ENCODE measurements around the gene ZSCAN26.

ZSCAN26 gene
- total RNA-seq, result 6.3 to 19.2 reads per million in 2 donors

DNA sequence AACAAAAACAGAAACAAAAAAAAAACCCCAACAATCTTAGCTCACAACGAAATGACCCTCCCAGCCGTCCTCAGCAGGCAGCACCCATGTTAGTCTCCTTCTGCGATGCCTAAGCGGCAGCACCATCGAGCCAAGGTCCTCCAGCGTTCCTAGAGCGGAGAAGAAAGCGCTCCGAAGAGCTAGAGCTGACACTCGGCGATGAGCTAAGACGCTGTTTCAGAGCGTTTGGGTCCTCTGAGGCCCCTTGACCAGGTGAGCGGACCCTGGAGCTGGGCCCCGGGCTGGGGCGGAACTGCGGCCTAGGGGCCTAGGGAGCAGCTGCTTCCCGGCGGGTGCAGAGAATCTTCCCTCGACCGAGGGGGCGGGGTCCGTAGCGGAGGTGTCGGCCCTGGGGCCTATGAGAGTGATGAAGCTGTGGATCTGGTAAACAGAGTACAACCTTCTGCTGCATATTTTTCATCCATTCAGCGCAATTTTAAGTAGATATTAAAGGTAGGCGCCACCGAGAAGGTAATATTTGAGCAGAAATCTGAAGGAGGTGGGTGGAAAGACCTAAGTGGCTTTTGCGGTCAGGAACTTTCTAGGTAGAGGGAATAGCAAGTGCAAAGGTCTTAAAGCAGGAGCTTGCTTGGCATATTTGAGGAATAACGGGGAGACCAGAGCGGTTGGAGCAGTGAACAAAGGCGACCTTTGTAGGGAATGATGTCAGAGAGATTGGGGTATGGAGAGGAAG, at the start of gene ZSCAN26:
Gene ZSCAN26 (plus strand): TSS at position 182 of the 733 bp plus-strand sequence. CDS start 4,777 bp downstream, outside the sequence.
- DNase-seq, result peak; percentile 67

DNA sequence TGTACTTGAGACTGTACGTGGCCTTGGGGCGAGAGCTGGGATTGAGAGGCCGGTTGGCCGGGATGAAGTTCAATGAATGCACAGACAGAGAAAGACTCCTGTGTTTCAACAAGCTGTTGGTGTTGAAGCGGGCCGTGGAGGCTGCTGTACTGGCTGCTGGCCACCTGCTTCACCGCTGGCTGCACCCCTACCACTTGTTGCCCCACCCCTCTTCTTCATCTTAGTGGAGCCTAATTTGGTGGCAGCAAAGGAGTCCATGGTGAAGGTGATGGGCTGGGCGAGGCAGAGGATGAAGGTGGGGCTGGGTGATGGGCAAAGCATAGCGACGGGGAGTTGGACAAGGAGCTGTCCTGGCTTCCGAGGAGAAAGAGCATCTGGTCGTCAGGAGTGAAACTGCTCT, 49.1 kb upstream of the ZSCAN26 start:
- DNase-seq, result no peak

DNA sequence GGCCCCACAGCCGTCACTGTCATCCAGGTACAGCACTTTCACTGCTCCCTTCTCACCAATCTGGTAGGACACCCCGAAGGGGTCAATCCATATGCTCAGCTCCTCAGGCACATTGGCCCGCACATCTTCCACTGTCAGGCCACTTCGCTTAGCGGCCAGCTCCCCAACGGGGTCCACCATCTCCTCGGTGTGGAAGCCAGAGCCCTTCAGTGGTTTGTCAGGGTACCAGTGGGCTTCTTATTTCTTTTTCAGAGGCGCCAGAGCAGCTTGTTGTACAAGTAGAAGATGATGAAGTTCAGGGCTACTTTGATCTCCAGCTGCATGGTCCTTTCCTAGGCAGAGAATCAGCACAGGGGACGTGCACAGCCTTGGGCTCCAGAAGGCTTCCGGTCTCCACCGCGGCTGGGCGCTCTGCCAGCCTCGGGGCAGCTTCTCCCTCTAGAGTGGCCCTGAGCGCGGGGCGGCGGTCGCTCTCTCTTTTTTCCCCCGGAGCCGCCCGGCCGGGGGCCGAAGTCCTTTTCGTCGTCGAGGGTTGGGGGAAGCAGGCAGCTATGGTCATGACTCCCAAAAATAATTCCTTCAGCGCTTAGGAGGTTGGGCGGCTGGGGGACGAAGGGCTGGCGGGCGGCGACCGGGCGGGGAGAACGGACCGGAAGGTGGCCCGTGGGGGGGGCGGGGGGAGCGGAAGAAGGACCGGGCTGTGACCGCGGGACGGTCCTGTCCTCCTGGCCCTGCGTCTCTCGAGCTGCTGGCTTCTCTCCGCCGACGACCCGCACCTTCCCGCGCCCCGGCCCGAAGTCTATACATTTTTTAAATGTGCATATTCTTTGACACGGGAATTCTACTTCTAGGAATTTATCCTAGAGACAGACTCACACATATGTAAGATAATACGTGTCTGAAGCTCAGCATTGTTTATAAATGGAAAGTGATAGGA, 48.4 kb upstream of the ZSCAN26 start:
- DNase-seq, result no peak

DNA sequence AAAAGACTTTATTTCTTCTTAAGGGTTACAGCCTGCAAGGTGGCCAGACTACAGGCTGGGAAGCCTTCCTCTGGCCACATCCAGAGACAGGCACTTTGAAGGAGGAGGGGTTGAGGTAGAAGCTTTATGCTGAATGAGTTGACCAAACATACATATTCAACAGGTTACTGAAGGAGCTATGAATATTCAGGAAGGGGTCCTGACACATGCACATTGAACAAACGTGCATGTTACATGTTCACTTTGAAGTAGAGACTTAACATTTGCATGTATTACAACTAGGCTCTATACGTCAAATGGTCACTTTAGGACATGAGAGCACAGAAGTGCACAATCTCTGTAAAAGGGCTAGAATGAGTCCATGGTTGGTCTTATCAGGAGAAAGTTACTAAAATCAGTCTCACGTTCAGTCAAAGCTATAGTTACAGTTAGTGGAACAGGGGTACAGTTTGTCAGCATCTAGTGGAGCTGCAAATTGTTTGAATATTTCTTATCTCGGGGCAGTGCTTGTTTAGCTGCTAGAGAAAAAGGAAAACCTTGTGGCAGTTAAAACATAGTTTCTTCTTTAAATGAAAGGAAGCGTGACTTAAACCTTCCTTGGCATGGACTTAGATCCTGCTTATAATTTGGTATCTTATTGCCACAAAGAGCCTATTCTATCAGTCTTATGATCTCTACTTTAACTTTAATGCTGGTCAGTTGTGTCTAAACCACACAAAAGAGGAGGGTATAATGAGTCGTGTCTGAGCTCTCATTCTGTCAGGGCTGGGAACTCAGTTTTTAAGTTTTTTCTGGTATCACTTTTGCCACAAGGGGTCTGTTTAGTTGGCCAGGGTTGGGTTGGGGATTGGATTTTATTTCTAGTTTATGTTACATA, 46.4 kb upstream of the ZSCAN26 start:
- DNase-seq, result no peak

DNA sequence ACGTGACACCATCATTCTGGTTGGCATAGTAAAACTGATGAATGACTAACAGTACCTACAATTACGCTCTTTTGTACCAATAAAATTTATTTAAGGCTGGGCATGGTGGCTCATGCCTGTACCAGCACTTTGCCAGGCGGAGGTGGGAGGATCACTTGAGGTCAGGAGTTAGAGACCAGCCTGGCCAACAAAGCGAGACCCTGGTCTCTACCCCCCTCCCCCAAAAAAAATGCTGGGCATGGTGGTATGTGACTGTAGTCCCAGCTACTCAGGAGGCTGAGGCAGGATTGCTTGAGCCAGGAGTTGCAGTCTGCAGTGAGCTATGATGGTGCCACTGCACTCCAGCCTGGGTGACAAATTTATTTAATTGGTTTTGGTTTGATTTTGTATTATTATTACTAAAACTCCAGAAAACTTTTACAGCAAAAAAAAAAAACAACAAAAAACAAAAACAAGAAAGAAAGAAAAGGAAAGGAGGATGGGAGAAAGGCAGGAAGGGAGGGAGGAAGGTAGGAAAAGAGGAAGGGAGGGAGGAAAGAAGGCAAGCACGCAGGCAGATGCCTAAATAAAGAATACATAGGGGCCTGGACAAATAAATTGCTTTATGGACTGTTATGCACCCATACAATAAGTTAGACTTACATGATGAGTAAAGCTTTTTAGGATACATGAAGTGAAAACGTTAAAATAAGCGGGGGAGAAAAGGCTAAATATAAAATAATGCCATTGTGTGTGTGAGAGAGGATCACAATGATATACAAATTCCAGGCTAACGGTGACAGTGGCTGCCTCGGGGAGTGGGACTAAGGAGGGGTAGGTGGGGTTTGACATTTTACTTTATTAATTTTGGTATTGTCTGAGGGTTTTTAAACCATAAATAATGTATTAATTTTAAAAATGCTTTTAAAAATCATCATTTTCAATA, 42.5 kb upstream of the ZSCAN26 start:
- no peak for DNase-seq

DNA sequence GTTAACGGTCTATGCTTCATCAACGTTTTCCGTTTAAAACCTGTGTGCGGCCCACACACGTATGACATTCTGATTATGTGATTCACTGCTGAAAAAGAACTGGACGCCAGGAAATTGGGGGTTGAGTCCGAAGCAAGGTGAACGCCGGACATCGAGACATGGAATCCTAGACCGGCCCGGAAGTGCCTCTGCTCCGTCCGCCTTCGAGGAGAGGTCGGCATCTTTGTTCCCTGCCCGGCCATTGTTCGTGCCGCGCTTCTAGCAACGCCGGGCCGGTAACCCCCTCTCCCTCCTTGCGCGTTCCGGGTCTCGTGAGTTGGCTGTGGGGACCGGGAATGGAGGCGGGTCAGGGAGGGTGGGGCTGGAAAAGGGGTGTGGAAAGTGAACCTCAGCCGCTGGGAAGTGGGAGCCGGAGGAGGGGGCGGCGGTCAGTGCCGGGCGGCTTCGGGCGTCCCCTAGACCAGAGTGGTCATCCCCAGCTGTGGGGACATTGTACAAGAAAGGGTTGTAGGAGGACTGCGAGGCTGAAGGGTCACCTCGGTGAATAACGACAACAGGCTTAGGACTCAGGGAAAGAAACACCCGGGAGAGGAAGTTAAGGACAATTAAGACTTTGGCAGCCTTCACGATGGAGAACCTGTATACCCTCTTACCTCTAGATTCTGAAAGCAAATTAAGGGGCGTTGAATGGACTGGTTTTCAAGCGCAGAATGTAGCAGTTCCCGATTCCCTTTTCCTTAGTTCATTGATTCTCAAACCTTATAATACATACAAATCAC, 41.7 kb upstream of the ZSCAN26 start, which contains the start of gene ZSCAN9:
Gene ZSCAN9 (plus strand): TSS at position 220 of the 779 bp plus-strand sequence. CDS start 1,810 bp downstream, outside the sequence.
- no peak for DNase-seq

DNA sequence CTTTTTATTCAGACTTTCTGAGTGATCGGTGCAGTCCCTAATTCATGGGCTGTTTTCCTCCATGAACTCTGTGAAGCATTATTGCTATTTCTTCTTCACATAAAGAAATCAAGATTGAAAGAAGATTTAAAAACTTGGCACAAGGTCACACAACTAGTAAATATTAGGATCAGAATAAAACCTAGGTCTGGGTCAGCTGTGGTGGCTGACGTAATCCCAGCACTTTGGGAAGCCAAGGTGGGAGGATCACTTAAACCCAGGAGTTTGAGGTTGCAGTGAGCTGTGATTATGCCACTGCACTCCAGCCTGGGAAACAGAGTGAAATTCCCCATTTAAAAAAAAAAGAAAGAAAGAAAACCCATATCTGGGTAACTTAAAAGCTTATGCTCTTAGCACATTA, 40.5 kb upstream of the ZSCAN26 start:
- DNase-seq, result no peak

DNA sequence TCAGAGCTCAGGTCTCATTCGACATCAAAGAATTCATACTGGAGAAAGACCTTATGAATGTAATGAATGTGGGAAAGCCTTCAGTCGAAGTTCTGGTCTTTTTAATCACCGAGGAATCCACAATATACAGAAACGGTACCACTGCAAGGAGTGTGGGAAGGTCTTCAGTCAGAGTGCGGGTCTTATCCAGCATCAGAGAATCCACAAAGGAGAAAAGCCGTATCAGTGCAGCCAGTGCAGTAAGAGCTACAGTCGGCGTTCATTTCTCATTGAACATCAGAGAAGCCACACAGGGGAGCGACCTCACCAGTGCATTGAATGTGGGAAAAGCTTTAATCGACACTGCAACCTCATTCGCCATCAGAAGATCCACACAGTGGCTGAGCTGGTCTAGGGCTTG, 34.2 kb upstream of the ZSCAN26 start:
- no peak for DNase-seq

DNA sequence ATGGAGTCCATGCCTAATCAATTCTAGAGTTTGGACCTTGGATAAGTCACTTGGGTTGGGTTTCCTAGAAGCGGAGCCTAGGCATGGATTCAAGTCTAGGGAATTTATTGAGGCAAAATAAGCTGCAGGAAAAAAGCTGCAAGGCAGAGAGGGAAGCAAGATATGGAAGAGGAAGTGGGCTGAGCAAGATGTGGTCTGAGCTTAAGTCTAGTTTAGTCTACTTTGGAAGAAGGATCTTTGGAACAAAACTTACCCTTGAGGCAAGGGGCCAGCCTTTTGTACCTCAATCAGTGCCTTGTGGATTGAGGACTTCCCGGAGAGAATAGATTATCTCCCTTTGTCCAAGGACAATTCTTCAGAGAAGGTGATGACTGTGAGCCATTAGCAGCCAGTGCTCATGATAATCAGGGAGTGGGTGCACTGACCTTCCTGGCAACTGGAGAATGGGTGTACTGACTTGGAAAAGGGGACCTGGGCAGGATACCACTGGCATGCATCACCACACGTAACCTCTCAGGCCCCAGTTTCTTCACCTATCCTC, 31.0 kb upstream of the ZSCAN26 start:
- DNase-seq, result no peak

DNA sequence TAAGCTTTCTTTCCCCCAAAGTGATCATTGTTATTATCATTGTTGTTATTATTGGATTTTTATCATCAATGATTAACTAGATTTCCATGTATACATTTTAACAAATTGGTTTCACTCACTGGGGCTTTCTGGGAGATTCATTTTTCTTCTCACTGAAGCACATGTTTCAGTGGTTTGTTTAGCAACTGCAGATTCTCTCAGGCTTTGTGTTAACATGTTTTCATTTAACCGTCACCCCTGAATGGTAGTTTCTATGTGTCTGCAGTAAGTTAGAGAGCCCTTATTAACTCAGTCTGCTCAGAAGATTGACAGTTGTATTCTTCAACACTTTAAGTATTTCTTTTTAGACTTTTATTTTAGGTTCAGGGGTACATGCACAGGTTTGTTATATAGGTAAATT, 27.3 kb upstream of the ZSCAN26 start:
- DNase-seq, result no peak

DNA sequence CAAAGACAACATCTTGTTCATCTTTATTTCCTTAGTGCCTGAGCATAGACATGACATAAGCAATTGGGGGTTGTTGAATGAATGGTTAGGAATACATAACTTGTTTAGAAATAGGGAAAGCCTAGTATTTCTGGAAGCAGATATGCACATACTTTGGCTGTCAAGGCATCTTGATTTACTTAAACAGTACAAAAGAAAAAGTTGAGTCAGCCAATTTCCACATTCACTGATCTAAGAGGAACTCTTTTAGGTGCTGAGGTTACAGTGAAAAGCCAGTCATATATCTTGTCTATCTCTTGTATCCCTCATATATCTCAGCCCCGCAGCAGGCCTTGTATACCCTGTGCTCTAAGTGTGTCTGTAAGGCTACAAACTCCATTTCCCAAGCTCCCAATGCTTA, 26.5 kb upstream of the ZSCAN26 start:
- no peak for DNase-seq

DNA sequence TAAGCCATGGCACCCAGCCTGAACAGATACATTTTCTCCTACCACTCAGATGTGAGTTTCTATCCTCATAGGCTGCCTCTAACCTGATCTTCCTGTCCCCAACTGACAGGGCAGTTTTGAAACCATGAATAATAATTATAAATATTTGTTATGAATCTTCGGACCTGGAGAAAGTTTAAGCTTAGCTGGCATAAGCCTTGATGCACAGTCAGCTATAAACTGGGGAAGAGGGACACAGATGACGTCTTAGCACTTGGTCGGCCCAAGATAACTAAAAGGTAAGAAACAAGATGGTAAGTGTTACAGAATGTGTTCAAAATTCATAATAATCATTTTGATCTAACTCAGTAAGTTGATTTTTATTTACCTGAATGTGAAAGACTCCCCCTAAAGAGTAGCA, 23.0 kb upstream of the ZSCAN26 start:
- no peak for DNase-seq

DNA sequence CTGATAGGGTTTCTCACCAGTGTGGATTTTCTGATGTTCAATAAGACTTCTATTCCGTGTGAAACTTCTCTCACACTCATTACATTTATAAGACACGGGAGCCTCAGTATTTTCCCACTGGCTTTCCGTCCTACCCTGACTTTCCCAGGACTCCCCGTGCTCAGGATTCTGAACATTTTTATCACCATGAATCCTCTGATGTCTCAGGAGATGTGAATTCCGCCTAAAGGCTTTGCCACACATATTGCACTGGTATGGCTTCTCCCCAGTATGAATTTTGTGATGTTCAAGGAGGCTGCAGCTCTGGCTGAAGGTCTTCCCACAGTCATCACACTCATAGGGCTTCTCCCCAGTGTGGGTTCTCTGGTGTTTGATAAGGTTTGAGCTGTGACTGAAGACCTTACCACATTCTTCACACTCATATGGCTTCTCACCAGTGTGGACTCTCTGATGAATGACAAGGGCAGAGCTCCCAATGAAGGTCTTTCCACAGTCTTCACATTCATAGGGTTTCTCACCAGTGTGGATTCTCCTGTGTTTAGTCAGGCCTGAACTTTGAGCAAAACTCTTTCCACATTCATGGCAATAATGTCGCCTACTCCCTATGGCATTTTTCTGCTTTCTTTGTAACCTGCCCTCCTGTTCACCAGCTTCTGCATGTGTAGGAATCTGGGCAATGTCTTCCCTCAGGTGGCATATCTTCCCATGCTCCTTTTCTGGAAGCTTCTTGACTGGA, 21.6 kb upstream of the ZSCAN26 start:
- DNase-seq, result no peak

DNA sequence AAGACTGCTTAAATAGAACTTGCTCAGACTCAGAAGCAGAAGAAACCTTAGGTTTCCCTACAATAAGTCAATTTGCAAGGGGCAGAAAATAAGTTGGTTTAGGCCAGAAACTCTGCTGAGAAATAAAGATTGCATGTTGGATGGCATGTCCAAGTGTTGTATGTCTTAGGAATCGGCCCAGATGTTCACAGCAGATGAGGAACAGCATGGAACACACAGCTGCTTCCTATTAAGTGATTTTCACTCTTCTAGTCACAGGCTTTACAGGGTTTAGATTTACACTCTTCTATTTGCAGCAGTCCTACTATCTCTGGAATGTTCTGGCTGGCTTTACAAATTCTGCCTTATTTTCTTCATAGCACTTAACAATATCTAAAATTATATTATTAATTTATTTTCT, 18.0 kb upstream of the ZSCAN26 start:
- no peak for DNase-seq

DNA sequence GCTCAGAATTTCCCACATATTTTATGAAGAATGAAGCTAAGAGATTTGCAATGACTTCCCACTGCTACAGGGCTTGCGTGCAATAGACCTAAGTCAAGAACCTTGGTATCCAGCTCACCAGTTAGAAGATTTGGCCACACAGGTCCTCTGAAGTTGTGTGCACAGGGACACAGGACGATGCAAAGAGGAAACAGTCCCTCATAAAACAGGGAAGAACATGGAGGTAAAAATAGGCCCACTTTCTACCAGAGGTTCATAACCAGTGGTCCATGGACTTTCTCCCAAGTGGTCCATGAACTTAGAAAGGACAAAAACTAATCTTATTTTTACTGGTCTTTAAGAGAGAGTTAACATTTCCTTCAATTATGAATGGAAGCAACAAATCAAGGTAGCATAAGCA, 16.2 kb upstream of the ZSCAN26 start:
- no peak for DNase-seq

DNA sequence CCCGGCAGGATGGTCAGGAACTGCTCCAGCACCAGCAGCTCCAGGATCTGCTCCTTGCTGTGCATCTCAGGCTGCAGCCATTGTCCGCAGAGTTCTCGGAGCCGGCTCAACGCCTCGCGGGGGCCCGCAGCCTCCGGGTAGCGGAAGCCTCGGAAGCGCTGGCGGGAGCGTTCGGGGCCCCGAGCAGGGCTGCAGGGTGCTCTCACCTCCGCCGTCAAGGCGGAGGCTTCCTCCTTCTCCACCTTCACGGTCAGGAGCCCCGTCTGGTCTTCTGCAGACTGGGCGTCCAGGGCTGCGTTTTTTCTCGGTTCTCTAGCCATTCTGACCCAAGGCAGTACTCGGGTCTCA, 15.3 kb upstream of the ZSCAN26 start:
- DNase-seq, result peak; percentile 14

DNA sequence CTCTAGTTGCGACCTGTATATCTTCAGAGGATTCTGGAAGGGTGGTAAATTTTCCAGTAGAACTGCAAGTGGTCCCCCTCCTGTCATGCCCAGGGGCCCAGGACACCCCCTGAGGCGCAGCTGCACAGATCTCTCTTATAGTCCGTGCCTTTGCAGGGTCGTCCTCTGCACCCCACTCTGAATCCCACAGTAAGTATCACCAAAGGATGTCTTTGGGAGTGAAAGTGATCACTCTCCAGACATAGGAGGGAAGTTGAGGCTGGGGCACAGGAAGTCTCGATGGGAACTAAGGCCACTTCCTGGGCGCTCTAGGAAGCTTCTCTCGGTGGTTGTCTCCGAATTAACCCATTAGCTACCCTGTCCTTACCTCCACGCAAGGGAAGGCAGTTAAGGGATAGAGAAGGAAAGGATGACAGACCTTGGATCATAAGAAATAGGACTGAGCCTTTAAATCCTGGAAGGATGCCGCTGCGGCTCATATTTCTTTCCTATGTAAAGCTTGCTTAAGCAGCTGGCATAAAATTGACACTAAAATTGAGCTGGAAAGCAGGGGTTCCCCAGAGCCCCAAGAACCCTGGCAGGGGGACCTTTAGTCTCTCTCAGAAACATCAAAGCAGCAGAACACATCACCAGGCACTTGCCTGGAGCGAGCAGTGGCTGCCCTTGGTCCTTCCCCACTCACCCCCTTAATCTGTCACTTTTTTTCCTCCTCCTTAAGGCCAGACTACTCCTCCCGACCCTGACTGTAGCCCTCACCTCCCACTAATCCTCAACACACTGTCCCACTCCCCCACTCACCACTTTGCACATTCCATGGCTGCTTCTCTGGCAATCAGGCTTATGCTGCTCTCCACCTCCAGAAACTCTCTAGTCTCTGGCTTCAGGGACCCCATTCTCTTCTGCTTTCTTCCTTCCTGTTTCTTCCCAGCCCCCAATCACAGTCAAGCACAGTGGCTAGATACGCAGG, 14.7 kb upstream of the ZSCAN26 start, which contains the start of gene ZKSCAN4:
Gene ZKSCAN4 (minus strand): TSS at position 261 of the 967 bp plus-strand sequence. CDS start 289 bp downstream, outside the sequence.
- peak; percentile 72 for DNase-seq

DNA sequence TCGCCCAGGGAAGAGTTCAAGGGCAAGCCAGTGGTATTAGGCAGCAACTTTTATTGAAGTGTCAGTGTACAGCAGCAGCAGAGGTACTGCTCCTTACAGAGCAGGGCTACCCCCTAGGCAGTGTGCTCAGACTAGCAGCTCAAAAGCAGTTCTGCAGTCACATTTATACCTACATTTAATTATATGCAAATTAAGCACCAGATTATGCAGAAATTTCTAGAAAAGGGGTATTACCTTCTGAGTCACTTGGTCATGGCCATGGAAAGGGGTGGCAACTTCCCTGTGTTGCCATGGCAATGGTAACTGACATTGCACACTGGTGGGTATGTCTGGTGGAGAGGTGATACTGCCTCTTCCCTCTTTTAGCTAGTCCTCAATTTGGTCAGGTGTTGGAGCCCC, 12.8 kb upstream of the ZSCAN26 start:
- DNase-seq, result no peak

All from T-helper 9 cell (primary cell).